GM21576 (cell line): ENCODE data around the gene SVEP1.

ENCODE experiments used
- ATAC-seq: cut with Tn5 transposase; IDR thresholded peaks from one replicate; pipeline ENCODE4 v1.9.1; 2021; ENCODE audit warnings: mild to moderate bottlenecking, moderate library complexity; ENCODE audit not compliant: unreplicated experiment

Gene SVEP1

DNA sequence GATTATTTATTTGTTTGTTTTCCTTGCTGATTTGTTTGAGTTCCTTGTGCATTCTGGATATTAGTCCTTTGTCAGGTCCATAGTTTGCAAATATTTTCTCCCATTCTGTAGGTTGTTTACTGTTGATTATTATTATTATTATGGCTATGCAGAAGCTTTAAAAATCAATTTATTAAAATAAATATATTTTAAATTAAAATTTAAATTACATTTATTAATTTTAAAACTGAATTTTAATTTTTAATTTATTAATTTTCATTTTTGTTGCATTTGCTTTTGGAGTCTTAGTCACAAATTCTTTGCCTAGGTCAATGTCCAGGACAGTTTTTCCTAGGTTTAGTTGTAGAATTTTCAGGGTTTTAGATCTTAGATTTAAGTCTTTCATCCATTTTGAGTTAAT is 50.9 kb downstream of the SVEP1 start:
- ATAC-seq = no peak

- ATAC-seq = no peak
These were observed 53.1 kb downstream of the SVEP1 start for GRCh38 chr9:110526426-110526825.

GRCh38 chr9:110521206-110521605 is 58.3 kb downstream of the SVEP1 start:
- ATAC-seq = no peak

GRCh38 chr9:110520120-110520701 is 59.3 kb downstream of the SVEP1 start:
- no peak for ATAC-seq

DNA sequence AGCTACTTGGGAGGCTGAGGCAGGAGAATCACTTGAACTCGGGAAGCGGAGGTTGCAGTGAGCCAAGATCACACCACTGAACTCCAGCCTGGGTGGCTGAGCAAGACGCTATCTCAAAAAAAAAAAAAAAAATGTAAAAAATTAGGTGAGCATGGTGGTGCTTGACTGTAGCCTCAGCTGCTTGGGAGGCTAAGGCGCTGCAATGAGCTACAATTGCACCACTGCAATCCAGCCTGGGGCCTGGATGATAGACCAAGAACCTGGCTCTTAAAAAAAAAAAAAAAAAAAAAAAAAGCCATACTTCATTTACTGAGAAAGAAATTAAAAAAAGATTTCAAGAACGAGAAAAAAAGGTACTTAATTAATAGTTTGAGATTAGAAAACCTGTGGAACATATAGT is 62.1 kb downstream of the SVEP1 start:
- ATAC-seq = no peak

DNA sequence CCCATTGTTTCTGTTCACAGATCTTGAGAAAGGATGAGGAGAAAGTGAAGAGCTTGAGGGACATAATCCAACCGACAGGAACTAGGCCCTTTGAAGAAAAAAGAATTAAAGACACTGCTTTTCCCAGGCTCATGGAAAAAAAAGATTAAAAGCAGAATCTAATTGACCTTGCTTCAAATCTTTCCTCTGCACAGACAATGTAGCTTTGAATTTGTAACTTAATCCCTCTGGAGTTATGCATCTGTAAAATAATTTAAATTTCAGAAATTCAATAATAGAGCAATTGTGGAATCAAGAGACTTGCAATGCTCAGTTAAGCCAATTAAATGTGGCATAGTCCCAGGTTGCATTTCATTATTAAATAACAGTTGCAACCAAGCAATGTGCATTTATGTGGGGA is 64.6 kb downstream of the SVEP1 start:
- ATAC-seq = no peak

GRCh38 chr9:110512817-110513216 is 66.7 kb downstream of the SVEP1 start:
- no peak for ATAC-seq

DNA sequence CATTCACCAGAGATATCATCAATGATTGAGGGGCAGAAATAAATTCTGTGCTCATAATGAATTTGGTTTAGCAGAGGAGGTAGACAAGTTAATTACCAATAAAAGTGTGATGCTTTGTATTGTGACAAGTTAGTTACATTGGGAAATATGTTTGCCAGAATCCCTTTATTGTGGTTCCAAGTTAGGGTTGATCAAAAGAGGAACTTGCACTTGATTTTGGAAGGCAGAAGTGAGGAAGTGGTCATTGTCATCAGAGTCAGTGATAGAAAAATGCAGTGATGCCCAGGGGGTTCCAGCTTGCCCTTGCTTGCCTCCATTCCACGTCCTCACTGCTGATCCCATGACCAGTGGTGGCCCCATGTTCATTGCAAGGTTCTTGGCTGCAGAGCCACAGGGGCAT is 69.7 kb downstream of the SVEP1 start:
- ATAC-seq = no peak

DNA sequence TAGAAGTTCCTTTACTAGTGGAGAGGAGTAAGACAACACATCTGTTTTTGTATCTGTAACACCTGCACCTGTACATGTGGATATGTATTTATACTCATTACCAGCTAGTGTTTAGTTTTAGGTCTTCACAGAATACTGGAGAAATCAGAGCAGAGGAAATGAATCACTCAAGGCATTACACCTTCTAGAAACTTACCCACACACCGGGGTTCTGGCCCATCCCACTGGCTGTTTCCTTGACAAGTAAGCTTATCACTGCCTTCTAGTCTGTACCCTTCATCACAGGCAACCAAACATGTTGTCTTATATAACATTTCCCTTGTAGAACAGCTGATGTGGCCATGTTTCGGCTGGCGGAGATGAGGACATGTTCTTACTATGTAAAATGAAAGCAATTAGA is 76.7 kb downstream of the SVEP1 start:
- no peak for ATAC-seq

DNA sequence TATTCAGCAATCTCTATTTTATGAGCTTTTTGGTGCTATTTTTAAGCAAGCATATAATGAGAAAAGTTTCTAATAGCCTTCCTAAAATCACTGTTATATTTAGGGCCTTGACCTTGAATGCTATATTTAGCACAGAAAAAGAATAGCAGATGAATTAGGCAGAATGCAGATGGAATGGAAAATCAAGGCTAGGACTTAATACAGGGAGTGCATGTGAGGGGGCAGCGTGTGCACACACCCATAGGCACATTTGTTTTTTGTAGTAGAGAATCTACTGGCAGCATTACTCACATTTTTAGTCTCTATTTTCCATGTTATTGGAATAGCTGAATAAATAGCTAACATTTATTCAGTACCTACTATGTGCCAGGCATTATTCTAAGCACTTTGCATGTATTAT is 79.9 kb downstream of the SVEP1 start:
- ATAC-seq = no peak

GRCh38 chr9:110487196-110487595 is 92.3 kb downstream of the SVEP1 start:
- ATAC-seq = no peak

- no peak for ATAC-seq
These were observed 93.3 kb downstream of the SVEP1 start for GRCh38 chr9:110486218-110486617.

DNA sequence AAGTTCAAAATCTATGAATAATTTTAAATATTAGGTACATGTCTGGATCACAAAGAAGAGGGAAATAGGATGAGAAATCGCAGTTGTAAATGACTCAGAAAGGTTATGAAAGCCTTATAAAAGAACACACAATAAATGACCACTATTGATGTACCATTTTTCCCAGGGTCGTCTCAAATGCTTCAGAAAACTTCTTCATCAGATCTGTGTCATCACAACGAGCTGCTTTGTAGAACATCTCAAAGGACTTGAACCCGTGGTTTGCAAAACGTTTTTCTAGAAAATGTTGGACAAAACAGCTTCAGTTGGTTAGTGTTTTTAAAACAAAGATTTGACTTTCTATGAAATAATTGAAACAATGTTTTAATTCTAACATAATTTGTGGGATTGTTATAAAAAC is 100.1 kb downstream of the SVEP1 start:
- ATAC-seq = no peak

DNA sequence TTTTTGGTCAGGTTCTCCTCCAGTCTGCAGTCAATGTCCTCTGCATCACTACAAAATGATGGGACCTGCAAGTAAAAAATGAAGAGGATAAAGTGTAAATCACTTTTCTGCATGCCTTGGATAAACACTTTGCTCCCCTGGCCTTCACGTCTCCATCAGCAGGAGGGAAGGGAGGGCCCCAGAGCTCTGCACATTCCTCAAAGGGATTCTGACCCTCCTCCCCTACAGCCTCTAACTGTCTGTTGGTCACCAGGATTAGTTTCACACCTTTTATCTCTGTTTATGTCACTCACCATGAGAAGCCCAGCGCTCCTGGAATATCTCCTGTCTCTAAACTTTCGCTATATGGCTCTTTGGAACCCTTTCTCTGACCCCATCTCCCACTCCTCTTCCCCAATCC is 103.3 kb downstream of the SVEP1 start:
- no peak for ATAC-seq

DNA sequence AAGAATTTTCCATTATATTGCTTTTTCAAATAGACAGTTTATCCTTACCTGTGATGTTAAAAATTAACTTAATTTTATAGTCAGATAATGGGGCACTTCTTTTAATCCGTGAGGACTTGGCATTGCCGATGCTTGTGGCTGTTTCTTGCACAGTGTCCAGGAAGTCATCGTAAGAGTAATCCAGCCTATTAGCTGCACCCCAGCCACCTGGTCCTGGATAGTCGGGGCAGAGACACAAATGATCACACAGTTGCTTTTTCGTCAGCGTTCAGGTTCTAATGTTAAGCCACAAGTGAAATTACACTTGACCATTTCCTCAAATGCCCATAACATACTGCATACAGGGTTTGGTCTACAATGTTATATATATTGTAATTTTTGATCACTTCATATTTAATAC is 107.4 kb downstream of the SVEP1 start:
- ATAC-seq = no peak

- ATAC-seq = no peak
These were observed 110.6 kb downstream of the SVEP1 start for GRCh38 chr9:110468950-110469349.

DNA sequence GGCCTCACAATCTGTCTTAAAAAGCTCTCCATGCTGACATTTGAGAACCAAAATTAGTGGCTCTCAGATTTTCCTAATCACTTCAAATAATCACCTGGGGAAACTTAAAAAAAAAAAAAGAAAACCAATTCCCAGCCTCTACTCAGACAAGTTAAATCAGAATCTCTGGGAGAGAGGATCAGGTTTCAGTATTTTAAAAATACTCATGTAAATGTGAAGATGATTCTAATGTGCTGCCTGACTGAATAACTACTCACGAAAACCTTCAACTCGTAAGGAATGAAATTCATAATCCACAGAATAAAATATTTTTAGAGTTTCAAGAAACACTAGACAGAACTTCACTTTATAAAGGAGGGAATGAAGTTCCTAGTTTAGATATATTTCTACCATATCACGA is 114.4 kb downstream of the SVEP1 start:
- no peak for ATAC-seq

- no peak for ATAC-seq
These were observed 115.2 kb downstream of the SVEP1 start for GRCh38 chr9:110464321-110464720.

DNA sequence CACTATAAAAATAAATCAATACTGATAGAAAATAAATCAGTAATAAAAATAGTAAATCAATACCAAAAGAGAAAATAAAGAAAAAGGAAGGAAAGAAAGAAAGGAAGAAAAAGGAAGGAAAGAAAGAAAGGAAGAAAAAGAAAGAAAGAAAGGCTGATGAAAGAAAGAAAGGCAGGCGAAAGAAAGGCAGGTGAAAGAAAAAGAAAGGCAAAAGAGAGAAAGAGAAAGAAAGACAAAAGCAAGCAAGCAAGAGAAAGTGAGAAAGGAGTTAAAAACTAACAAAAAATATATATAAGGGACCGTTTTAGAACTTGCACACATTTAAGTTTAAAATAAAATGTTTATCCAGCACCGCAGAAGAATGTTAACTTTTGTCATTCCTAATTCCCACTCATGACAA is 116.0 kb downstream of the SVEP1 start:
- no peak for ATAC-seq

GRCh38 chr9:110457245-110457644 is 122.3 kb downstream of the SVEP1 start:
- no peak for ATAC-seq

DNA sequence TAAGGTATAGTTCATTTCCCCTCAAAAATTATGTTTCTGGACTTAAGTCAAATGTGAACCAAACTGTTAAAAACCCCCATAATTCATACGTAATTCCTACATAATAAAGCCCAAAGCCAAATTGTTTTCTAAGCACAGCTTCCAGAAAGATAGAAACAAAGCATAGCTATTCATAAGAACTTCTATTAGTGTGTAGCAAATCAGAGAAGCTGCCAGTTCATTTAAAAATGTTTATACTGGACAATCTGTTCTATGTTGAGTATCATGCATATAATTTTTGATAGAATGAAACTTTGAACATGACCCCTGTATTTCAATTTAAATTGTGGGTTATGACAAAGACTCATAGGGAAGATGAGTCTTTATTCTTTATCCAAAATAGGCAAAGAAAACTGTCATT is 122.9 kb downstream of the SVEP1 start:
- no peak for ATAC-seq

- ATAC-seq = no peak
These were observed 123.7 kb downstream of the SVEP1 start for GRCh38 chr9:110455860-110456259.

- ATAC-seq = no peak
These were observed 127.2 kb downstream of the SVEP1 start for GRCh38 chr9:110452227-110452801.
